GM08714 (cell line): ENCODE results near the gene BAG5.

Experiments
- H3K4me3 ChIP-seq: fragments of 200-500 bp; sonication (Bioruptor generic); 2 replicates; pipeline ENCODE4 v1.5.1; 2014; ENCODE audit warnings: mild to moderate bottlenecking, low read length, inconsistent platforms
- ZNF274 ChIP-seq: IDR thresholded peaks from 2 replicates; pipeline ENCODE4 v1.6.1; 2012; ENCODE audit warnings: mild to moderate bottlenecking, low read depth, low read length

The BAG5 gene

GRCh38 chr14:103546652-103547454, 15.6 kb downstream of the BAG5 start:
- TF ChIP-seq ZNF274, result no peak

GRCh38 chr14:103545915-103546651, 16.4 kb downstream of the BAG5 start:
- no peak for TF ChIP-seq ZNF274
- no peak overlapping the region for H3K4me3 ChIP-seq

More at GRCh38 chr14:103546652-103547454, 15.6 kb downstream of the BAG5 start:
- H3K4me3 ChIP-seq, result no peak overlapping the region

- no peak for TF ChIP-seq ZNF274
- H3K4me3 ChIP-seq, result no peak overlapping the region
These were observed 17.1 kb downstream of the BAG5 start for GRCh38 chr14:103545219-103545914.

- H3K4me3 ChIP-seq, result no peak overlapping the region
- no peak for TF ChIP-seq ZNF274
These were observed 17.9 kb downstream of the BAG5 start for GRCh38 chr14:103544388-103545218.

GRCh38 chr14:103543721-103544387, 18.6 kb downstream of the BAG5 start:
- no peak for TF ChIP-seq ZNF274
- H3K4me3 ChIP-seq, result no peak overlapping the region

- H3K4me3 ChIP-seq, result no peak overlapping the region
- no peak for TF ChIP-seq ZNF274
These were observed 19.3 kb downstream of the BAG5 start for GRCh38 chr14:103543140-103543539.

GRCh38 chr14:103542605-103543088, 19.8 kb downstream of the BAG5 start:
- TF ChIP-seq ZNF274, result no peak
- H3K4me3 ChIP-seq, result no peak overlapping the region

GRCh38 chr14:103541709-103542604, 20.5 kb downstream of the BAG5 start:
- no peak for TF ChIP-seq ZNF274
- H3K4me3 ChIP-seq, result no peak overlapping the region

GRCh38 chr14:103540821-103541708, 21.4 kb downstream of the BAG5 start:
- no peak overlapping the region for H3K4me3 ChIP-seq
- TF ChIP-seq ZNF274, result no peak

GRCh38 chr14:103539056-103539825, 23.2 kb downstream of the BAG5 start:
- no peak for TF ChIP-seq ZNF274
- H3K4me3 ChIP-seq, result no peak overlapping the region

- TF ChIP-seq ZNF274, result no peak
- no peak overlapping the region for H3K4me3 ChIP-seq
These were observed 24.0 kb downstream of the BAG5 start for GRCh38 chr14:103538291-103539055.
